ENCODE results near the gene PRR13.

The PRR13 gene

DNA sequence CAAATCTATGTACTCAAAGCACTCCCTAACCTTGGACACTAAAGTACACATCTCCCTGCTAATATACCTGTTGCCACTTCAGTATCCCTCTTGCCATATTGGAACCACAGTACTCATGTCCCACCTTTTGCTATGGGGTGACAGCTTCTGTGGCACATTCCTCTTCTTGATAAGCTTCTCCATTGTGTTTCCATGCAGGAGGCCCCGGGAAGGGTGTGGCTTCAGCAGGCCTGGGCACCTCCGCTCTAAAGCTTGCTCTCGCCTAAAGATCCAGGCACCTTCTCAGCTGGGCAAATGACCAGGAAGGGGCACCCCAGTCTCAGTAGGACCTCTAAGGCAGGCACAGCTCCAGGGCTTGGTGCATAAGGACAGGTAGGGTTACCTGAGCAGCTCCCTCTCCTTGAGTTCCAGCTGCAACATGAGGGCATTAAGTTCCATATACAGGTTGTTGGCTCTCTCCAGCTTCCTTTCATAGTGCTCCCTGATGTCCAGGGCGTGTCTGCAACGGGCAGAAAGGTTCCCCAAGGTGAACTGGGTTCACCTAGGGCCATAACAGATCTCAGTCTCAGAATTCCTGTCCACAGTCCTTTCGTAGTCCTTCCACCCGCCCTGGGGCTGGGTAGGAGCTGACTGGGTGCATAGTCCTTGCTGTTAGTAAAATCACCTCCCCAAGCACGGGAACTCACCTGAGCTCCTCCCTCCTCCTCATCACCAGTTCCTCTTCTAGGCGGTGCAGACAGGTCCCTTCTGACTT lies 41.9 kb downstream of the PRR13 start:
- Histone ChIP-seq H3K27me3 (ENCODE audit: insufficient read depth, insufficient read length) (no peaks in the 10 kb centered on the region), H3K9me3 (ENCODE audit: insufficient read depth, low read length) (no peaks in the 10 kb centered on the region), H3K4me3 (ENCODE audit: insufficient read length, low read depth) (no peak overlapping the region), H3K9ac (ENCODE audit: insufficient read length, low read depth) (no peak overlapping the region), H3K4me1 (ENCODE audit: insufficient read depth, insufficient read length) (peaks cover 3% of the 10 kb centered on the region), H3K36me3 (ENCODE audit: insufficient read depth, insufficient read length, low read length) (peaks cover 91% of the 10 kb centered on the region)
- no peak for DNase-seq (ENCODE audit: low read depth, low spot score)
- TF ChIP-seq SUZ12 (IDR thresholded peaks at IDR 0.05; ENCODE audit: extremely low read depth, insufficient read depth, insufficient read length) = no peak
- no peak for TF ChIP-seq YY1 (IDR thresholded peaks at IDR 0.05; ENCODE audit: insufficient read depth, insufficient read length)
- no peak for TF ChIP-seq ZNF274 (IDR thresholded peaks at IDR 0.05; ENCODE audit: low read depth, low read length)

GRCh38 chr12:53483979-53484377 lies 42.4 kb downstream of the PRR13 start:
- DNase-seq (ENCODE audit: low read depth, low spot score) = no peak
- Histone ChIP-seq H3K36me3 (ENCODE audit: insufficient read depth, insufficient read length, low read length) (peaks cover 85% of the 10 kb centered on the region), H3K9me3 (ENCODE audit: insufficient read depth, low read length) (no peaks in the 10 kb centered on the region), H3K4me3 (ENCODE audit: insufficient read length, low read depth) (no peak overlapping the region), H3K9ac (ENCODE audit: insufficient read length, low read depth) (no peak overlapping the region), H3K4me1 (ENCODE audit: insufficient read depth, insufficient read length) (peaks cover 3% of the 10 kb centered on the region), H3K27me3 (ENCODE audit: insufficient read depth, insufficient read length) (no peaks in the 10 kb centered on the region)
- TF ChIP-seq YY1 (IDR thresholded peaks at IDR 0.05; ENCODE audit: insufficient read depth, insufficient read length) = no peak

DNA sequence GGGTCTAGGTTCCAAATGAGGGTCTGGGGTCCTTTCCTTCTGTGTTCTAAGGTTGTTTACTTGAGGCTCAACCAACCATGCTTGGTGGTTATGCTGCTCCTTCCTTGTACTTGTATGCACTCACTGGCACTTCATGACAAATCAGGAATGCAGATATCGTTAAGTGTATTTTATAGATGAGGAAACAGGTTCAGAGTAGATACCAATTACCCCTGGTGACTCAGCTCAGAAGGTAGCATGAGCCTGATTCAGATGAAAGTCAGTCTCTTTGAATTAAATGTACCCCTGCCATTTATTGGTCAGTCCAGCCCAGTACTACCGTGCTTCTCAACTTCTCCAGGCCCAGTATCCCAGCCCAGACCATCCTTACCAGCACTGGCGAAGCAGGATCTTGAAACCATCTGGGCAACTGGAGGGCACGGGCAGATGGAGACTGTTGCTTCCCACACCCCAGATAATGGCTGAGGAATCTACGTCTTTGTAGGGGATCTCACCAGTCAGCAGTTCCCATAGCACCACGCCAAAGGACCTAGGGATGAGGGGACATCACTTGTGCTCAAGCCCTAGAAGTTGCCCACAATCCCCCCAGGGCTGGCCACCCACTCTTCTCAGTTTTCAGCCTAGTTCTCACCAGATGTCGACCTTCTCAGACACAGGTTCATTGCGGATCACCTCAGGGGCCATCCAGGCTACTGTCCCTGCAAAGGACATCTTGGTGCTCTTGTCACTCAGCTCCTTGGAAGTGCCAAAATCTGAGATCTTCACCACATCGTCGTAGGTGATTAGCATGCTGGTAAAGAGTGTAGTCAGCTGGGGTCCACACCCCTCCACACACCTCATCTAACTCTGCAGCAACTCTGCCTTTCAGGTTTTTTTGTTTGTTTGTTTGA lies 43.4 kb downstream of the PRR13 start:
- Histone ChIP-seq H3K36me3 (ENCODE audit: insufficient read depth, insufficient read length, low read length) (peaks cover 76% of the 10 kb centered on the region), H3K9ac (ENCODE audit: insufficient read length, low read depth) (no peak overlapping the region), H3K27me3 (ENCODE audit: insufficient read depth, insufficient read length) (no peaks in the 10 kb centered on the region), H3K4me1 (ENCODE audit: insufficient read depth, insufficient read length) (peaks cover 3% of the 10 kb centered on the region), H3K4me3 (ENCODE audit: insufficient read length, low read depth) (no peak overlapping the region), H3K9me3 (ENCODE audit: insufficient read depth, low read length) (no peaks in the 10 kb centered on the region)
- TF ChIP-seq ZNF274 (IDR thresholded peaks at IDR 0.05; ENCODE audit: low read depth, low read length) = no peak
- no peak for DNase-seq (ENCODE audit: low read depth, low spot score)

DNA sequence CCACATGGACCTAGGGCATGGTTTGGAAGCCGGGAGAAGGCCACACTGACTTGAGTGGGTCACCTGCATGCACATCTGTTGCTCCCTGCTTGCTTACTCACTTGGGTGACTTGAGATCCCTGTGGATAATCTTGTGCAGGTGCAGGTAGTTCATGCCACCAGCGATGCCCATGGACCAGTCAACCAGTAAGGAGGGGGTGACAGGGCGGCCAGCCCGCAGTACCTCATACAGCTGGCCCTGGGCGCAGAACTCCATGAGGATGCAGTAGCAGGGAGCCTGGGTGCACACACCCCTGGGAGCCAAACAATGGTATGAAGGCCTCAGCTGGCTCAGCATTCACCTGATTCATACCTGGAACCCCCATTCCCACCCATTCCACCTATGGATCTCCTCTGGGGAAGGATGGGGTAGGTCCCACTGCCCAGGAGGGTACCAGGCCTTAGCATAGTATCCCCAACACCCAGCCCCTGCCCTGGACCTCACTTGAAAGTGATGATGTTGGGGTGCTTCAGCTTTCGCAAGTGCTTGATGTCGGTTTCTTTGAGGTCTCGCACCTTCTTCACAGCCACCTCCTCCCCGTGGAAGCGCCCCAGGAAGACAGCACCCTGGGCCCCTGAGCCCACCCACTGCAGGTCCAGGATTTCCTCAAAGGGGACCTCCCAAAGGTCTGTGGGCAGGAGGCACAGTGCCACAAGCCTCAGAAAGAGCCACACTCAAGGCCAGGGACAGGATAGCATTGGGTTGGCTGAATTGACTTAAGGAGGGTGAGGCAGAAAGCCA lies 44.6 kb downstream of the PRR13 start:
- no peaks in the 10 kb centered on the region for H3K9me3 ChIP-seq (ENCODE audit: insufficient read depth, low read length)
- peaks cover 65% of the 10 kb centered on the region for H3K36me3 ChIP-seq (ENCODE audit: insufficient read depth, insufficient read length, low read length)
- no peak overlapping the region for H3K9ac ChIP-seq (ENCODE audit: insufficient read length, low read depth)
- no peak for TF ChIP-seq SUZ12 (IDR thresholded peaks at IDR 0.05; ENCODE audit: extremely low read depth, insufficient read depth, insufficient read length)
- no peak for TF ChIP-seq YY1 (IDR thresholded peaks at IDR 0.05; ENCODE audit: insufficient read depth, insufficient read length)
- no peak for TF ChIP-seq ZNF274 (IDR thresholded peaks at IDR 0.05; ENCODE audit: low read depth, low read length)
- DNase-seq (ENCODE audit: low read depth, low spot score) = no peak
- no peaks in the 10 kb centered on the region for H3K27me3 ChIP-seq (ENCODE audit: insufficient read depth, insufficient read length)
- no peak overlapping the region for H3K4me3 ChIP-seq (ENCODE audit: insufficient read length, low read depth)
- H3K4me1 ChIP-seq (ENCODE audit: insufficient read depth, insufficient read length) = no peaks in the 10 kb centered on the region

DNA sequence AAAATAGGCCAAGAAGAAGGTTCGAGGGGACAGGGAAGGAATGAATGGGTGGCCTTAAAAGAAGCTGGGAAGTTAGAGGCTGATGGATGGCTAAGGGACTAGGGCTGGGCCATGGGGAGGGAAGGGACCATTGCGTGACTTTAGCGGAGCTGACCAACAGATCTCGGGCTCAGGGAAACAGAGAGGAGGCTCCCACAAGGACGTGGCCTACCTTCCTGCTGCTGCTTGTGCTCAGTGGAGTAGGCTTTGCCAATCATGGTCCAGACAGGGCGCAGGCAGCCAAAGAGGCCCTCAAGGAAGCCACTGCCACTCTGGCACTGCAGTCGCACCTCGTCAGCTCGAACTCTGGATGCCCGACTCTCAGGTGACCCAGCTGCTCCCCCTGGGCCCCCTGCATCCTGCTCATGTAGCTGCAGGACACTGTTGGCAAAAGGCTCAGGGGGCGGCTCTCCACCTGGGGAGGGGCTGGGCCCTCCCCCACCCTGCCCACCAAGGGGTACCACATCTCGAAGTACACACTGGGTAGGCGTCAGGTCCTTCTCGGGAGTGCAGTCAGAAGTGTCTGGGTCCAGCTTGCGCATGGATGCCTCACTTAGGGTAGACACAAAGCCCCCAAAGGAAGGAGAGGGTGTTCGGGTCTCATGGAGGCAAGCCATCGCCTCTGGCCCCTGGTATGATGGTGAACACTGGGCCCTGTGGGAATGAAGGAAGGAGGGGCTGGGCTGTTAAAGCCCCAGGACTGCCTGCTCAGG lies 45.4 kb downstream of the PRR13 start:
- Histone ChIP-seq H3K27me3 (ENCODE audit: insufficient read depth, insufficient read length) (no peaks in the 10 kb centered on the region), H3K4me3 (ENCODE audit: insufficient read length, low read depth) (no peak overlapping the region), H3K9ac (ENCODE audit: insufficient read length, low read depth) (no peak overlapping the region), H3K4me1 (ENCODE audit: insufficient read depth, insufficient read length) (no peaks in the 10 kb centered on the region), H3K9me3 (ENCODE audit: insufficient read depth, low read length) (no peaks in the 10 kb centered on the region), H3K36me3 (ENCODE audit: insufficient read depth, insufficient read length, low read length) (peaks cover 58% of the 10 kb centered on the region)
- DNase-seq (ENCODE audit: low read depth, low spot score) = no peak
- TF ChIP-seq YY1 (IDR thresholded peaks at IDR 0.05; ENCODE audit: insufficient read depth, insufficient read length) (no peak), SUZ12 (IDR thresholded peaks at IDR 0.05; ENCODE audit: extremely low read depth, insufficient read depth, insufficient read length) (no peak), ZNF274 (IDR thresholded peaks at IDR 0.05; ENCODE audit: low read depth, low read length) (no peak)

- Histone ChIP-seq H3K4me1 (ENCODE audit: insufficient read depth, insufficient read length) (peaks cover 6% of the 10 kb centered on the region), H3K36me3 (ENCODE audit: insufficient read depth, insufficient read length, low read length) (peaks cover 35% of the 10 kb centered on the region), H3K27me3 (ENCODE audit: insufficient read depth, insufficient read length) (no peaks in the 10 kb centered on the region), H3K9me3 (ENCODE audit: insufficient read depth, low read length) (no peaks in the 10 kb centered on the region), H3K9ac (ENCODE audit: insufficient read length, low read depth) (no peak overlapping the region), H3K4me3 (ENCODE audit: insufficient read length, low read depth) (no peak overlapping the region)
- TF ChIP-seq YY1 (IDR thresholded peaks at IDR 0.05; ENCODE audit: insufficient read depth, insufficient read length) (no peak), SUZ12 (IDR thresholded peaks at IDR 0.05; ENCODE audit: extremely low read depth, insufficient read depth, insufficient read length) (no peak), ZNF274 (IDR thresholded peaks at IDR 0.05; ENCODE audit: low read depth, low read length) (no peak)
- no peak for DNase-seq (ENCODE audit: low read depth, low spot score)
Observed at GRCh38 chr12:53489242-53489864, 47.8 kb downstream of the PRR13 start.
